ENCODE data around the gene LZTS2. TPM values are rescaled to one million over a fixed set of nuclear protein-coding genes. Genes with fewer than 3 reads are reported as not detected.

The LZTS2 gene
- total and polyA plus RNA-seq, 2 experiments from 2014 or later, result 27.6 to 88.3 TPM

GRCh38 chr10:101021692-101022251, 22.2 kb downstream of the LZTS2 start:
- Histone ChIP-seq H3K9me2 (ENCODE audit: insufficient read depth) (no peaks in the 10 kb centered on the region), H3K4me1 (ENCODE audit: insufficient read depth) (peaks cover 9% of the 10 kb centered on the region; the same call in 1 of the 2 replicates), H3F3A (replicated peaks; ENCODE audit: low read depth) (no peaks in the 10 kb centered on the region), H2AFZ (no peak overlapping the region), H3K4me3 (no peak overlapping the region), H3K4me2 (no peak overlapping the region), H4K20me1 (replicated peaks; ENCODE audit: insufficient read depth) (no peaks in the 10 kb centered on the region), H3K36me3 (ENCODE audit: insufficient read depth) (no peaks in the 10 kb centered on the region), H3K79me2 (replicated peaks; ENCODE audit: insufficient read depth) (no peaks in the 10 kb centered on the region), H3K27me3 (ENCODE audit: insufficient read depth) (peaks cover 42% of the 10 kb centered on the region), H3K27ac (ENCODE audit: low read depth) (no peak overlapping the region)
- Mint-ChIP-seq H3K27ac (no peak overlapping the region), H3K4me1 (peaks cover 9% of the 10 kb centered on the region; the same call in 2 of the 3 replicates), H3K27me3 (ENCODE audit: insufficient read depth, low read depth, poor library complexity) (peaks cover 52% of the 10 kb centered on the region), H3K4me3 (no peak overlapping the region), H3K9me3 (no peaks in the 10 kb centered on the region), H3K36me3 (ENCODE audit: low read depth) (no peaks in the 10 kb centered on the region; the same call in 2 of the 3 replicates)
- TF ChIP-seq JUNB (IDR thresholded peaks at IDR 0.05; ENCODE audit: unreplicated experiment), result no peak
- TF ChIP-seq EZH2phosphoT487 (IDR thresholded peaks at IDR 0.05; ENCODE audit: unreplicated experiment), result no peak
- TF ChIP-seq ZNF462 (CRISPR knock-in tag; IDR thresholded peaks at IDR 0.05), result no peak
- DNase-seq (ENCODE audit: low spot score) (no peak), ATAC-seq (no peak)

- Histone ChIP-seq H2AFZ (no peak overlapping the region), H4K20me1 (replicated peaks; ENCODE audit: insufficient read depth) (no peaks in the 10 kb centered on the region), H3K4me2 (no peak overlapping the region), H3K27ac (ENCODE audit: low read depth) (no peak overlapping the region), H3K9me2 (ENCODE audit: insufficient read depth) (no peaks in the 10 kb centered on the region), H3F3A (replicated peaks; ENCODE audit: low read depth) (no peaks in the 10 kb centered on the region), H3K36me3 (ENCODE audit: insufficient read depth) (no peaks in the 10 kb centered on the region), H3K4me3 (no peak overlapping the region), H3K27me3 (ENCODE audit: insufficient read depth) (peaks cover 32% of the 10 kb centered on the region), H3K79me2 (replicated peaks; ENCODE audit: insufficient read depth) (no peaks in the 10 kb centered on the region), H3K4me1 (ENCODE audit: insufficient read depth) (peaks cover 10% of the 10 kb centered on the region; the same call in 1 of the 2 replicates)
- Mint-ChIP-seq H3K4me1 (peaks cover 18% of the 10 kb centered on the region), H3K4me3 (no peak overlapping the region), H3K27me3 (ENCODE audit: insufficient read depth, low read depth, poor library complexity) (peaks cover 38% of the 10 kb centered on the region), H3K9me3 (no peaks in the 10 kb centered on the region), H3K27ac (no peak overlapping the region), H3K36me3 (ENCODE audit: low read depth) (no peaks in the 10 kb centered on the region; the same call in 2 of the 3 replicates)
- no peak for ATAC-seq
- DNase-seq (ENCODE audit: low spot score), result no peak
- TF ChIP-seq ZNF462 (CRISPR knock-in tag; IDR thresholded peaks at IDR 0.05), result no peak
- no peak for TF ChIP-seq STAT1 (IDR thresholded peaks at IDR 0.05; ENCODE audit: unreplicated experiment)
Measured at GRCh38 chr10:101022967-101023705, 23.5 kb downstream of the LZTS2 start.
